Measurements from ENCODE around the gene NUP98.
"Not testable (repeated sequence)": the region's sequence is repeated elsewhere in the genome, so short reads cannot be mapped to it uniquely, and the experiment has no call there.

The NUP98 gene

GRCh38 chr11:3666023-3666530, 131.3 kb downstream of the NUP98 start:
- no peak for DNase-seq

- no peak for DNase-seq
Measured at GRCh38 chr11:3665336-3666022, 131.9 kb downstream of the NUP98 start.

- no peak for DNase-seq
Measured at GRCh38 chr11:3664032-3664630, 133.2 kb downstream of the NUP98 start.

- no peak for DNase-seq
Measured at GRCh38 chr11:3662856-3663255, 134.5 kb downstream of the NUP98 start.

- DNase-seq, result no peak
Measured at GRCh38 chr11:3660960-3661359, 136.4 kb downstream of the NUP98 start.

- no peak for DNase-seq
Measured at GRCh38 chr11:3659595-3660515, 137.5 kb downstream of the NUP98 start.

- DNase-seq, result no peak
Measured at GRCh38 chr11:3658252-3658651, 139.1 kb downstream of the NUP98 start.

- not testable (repeated sequence) for DNase-seq
Measured at GRCh38 chr11:3657331-3657730, 140.0 kb downstream of the NUP98 start.

- no peak for DNase-seq
Measured at GRCh38 chr11:3655547-3655946, 141.8 kb downstream of the NUP98 start.

GRCh38 chr11:3652514-3652913, 144.8 kb downstream of the NUP98 start:
- not testable (repeated sequence) for DNase-seq

- DNase-seq, result not testable (repeated sequence)
Measured at GRCh38 chr11:3649374-3649773, 148.0 kb downstream of the NUP98 start.

- DNase-seq, result not testable (repeated sequence)
Measured at GRCh38 chr11:3648843-3649242, 148.5 kb downstream of the NUP98 start.

- DNase-seq, result no peak
Measured at GRCh38 chr11:3645552-3645951, 151.8 kb downstream of the NUP98 start.

GRCh38 chr11:3644817-3645235, 152.5 kb downstream of the NUP98 start, which contains the start of gene ART1:
Gene ART1, plus strand, starts transcription at chr11:3645128. Its CDS starts 14,086 bp downstream, at chr11:3659214.
- no peak for DNase-seq

GRCh38 chr11:3643102-3643546, 154.2 kb downstream of the NUP98 start:
- not testable (repeated sequence) for DNase-seq

GRCh38 chr11:3642071-3642951, 155.0 kb downstream of the NUP98 start:
- DNase-seq, result peak; percentile 85

GRCh38 chr11:3641701-3642070, 155.7 kb downstream of the NUP98 start, which contains the start of gene ART5:
Gene ART5, minus strand, starts transcription at chr11:3641992. Its CDS starts 130 bp downstream, at chr11:3641862.
- DNase-seq, result peak; percentile 21

GRCh38 chr11:3641191-3641590, 156.2 kb downstream of the NUP98 start:
- no peak for DNase-seq

GRCh38 chr11:3639841-3640240, 157.5 kb downstream of the NUP98 start:
- no peak for DNase-seq

GRCh38 chr11:3638513-3638912, 158.8 kb downstream of the NUP98 start:
- no peak for DNase-seq

- no peak for DNase-seq
Measured at GRCh38 chr11:3637201-3637600, 160.2 kb downstream of the NUP98 start.
